ENCODE results near the gene ENOPH1.
"Not testable (repeated sequence)": the region's sequence is repeated elsewhere in the genome, so short reads cannot be mapped to it uniquely, and the experiment has no call there.

ENOPH1 gene

DNA sequence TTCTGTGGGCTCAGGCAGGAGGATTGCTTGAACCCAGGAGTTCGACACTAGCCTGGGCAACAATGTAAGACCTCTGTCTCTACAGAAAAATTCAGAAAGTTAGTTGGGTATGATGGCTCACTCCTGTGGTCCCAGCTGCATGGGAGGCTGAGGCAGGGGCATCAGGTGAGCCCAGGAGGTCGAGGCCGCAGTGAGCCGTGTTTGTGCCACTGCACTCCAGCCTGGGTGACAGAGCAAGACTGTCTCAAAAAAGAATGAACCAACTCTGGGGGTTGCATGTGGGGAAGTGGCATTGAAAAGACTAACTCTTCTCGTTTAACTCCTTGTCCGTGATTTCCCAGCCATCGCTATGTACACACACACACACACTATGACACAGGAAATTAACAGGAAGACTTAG is 26.9 kb downstream of the ENOPH1 start:
- FAIRE-seq = no peak
- no peak for TF ChIP-seq TAF1 (IDR thresholded peaks at IDR 0.05; ENCODE audit: low read depth, low read length)
- no peak for TF ChIP-seq SPI1 (IDR thresholded peaks at IDR 0.05; ENCODE audit: low read depth, low read length)
- no peak for TF ChIP-seq POLR2AphosphoS5 (IDR thresholded peaks at IDR 0.05; ENCODE audit: low read depth, low read length)
- no peak for TF ChIP-seq POLR2A (IDR thresholded peaks at IDR 0.05; ENCODE audit: low read depth, low read length)
- TF ChIP-seq PAX5 (IDR thresholded peaks at IDR 0.05; ENCODE audit: insufficient read depth, low read length, severe bottlenecking) = no peak
- TF ChIP-seq POU2F2 (IDR thresholded peaks at IDR 0.05; ENCODE audit: low read depth, low read length) = no peak

DNA sequence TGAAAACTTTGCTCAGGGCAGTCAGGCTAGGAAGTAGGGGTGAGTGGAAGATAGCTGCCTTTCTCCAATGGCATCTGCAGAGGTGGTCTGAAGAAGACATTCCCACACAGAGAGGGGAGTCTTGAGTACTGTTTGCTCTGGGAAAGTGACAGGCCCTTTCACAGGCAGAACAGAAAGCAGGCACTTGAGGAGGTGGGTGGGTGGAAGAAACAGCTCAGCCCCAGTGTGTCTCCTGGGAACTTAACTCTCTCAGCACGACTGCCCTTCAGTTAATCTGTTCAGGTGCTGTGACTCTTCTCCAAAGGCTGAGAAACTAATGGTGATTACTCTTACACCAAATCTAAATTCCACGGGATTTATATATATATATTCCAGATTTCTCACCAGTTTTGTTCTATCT is 28.3 kb downstream of the ENOPH1 start:
- TF ChIP-seq POLR2A (IDR thresholded peaks at IDR 0.05; ENCODE audit: low read depth, low read length) (no peak), SPI1 (IDR thresholded peaks at IDR 0.05; ENCODE audit: low read depth, low read length) (no peak), PAX5 (IDR thresholded peaks at IDR 0.05; ENCODE audit: insufficient read depth, low read length, severe bottlenecking) (no peak), POU2F2 (IDR thresholded peaks at IDR 0.05; ENCODE audit: low read depth, low read length) (no peak), POLR2AphosphoS5 (IDR thresholded peaks at IDR 0.05; ENCODE audit: low read depth, low read length) (no peak; the same call in 1 of the 2 replicates), TAF1 (IDR thresholded peaks at IDR 0.05; ENCODE audit: low read depth, low read length) (no peak)
- FAIRE-seq = no peak
- no peak for DNase-seq (ENCODE audit: insufficient read length, low spot score)

More for the DNA sequence above, 26.9 kb downstream of the ENOPH1 start:
- no peak for DNase-seq (ENCODE audit: insufficient read length, low spot score)

DNA sequence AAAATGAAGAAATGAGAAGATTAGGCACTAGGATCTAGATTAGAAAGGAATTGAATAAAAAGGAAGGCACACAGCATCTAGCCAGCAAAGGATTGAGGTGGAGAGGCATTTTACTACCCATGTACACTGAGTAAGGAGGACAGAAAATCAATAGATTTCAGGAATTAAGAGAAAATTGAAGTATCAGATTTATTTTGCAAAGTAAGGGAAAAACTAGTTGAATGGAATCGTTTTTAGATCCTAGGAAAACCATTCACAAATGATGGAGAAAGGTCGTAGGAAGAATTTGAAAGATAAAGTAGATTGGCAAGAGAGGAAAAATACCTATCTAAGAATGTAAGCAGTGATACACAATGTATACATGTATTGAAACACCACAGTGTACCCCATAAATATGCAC is 31.3 kb downstream of the ENOPH1 start:
- FAIRE-seq (no peak), DNase-seq (ENCODE audit: insufficient read length, low spot score) (no peak)
- TF ChIP-seq POU2F2 (IDR thresholded peaks at IDR 0.05; ENCODE audit: low read depth, low read length) (no peak), TAF1 (IDR thresholded peaks at IDR 0.05; ENCODE audit: low read depth, low read length) (no peak)

DNA sequence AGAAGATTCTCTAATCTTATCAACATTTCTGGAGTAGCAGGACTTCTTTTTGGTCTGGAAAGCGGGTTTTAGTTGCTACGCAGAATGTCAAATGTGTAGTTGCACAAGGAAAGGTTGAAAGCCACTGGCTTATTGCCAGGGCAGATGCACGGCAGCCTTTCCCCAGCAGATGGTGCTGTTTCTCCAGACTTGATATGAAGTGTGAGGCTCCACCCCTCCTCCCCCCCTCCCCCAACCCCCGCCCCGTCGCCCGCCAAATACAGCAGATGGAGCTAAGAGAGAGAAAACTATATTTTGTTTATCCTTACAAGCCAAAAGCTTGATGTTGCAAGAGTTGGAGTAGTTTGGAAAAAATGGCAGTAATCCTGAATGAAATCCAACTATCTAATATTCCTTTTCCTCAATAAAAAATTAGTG is 32.0 kb downstream of the ENOPH1 start:
- peak; percentile 48 for DNase-seq (ENCODE audit: insufficient read length, low spot score)
- FAIRE-seq = peak; percentile 83
- no peak for TF ChIP-seq TAF1 (IDR thresholded peaks at IDR 0.05; ENCODE audit: low read depth, low read length)
- TF ChIP-seq POLR2AphosphoS5 (IDR thresholded peaks at IDR 0.05; ENCODE audit: low read depth, low read length) = no peak
- TF ChIP-seq POU2F2 (IDR thresholded peaks at IDR 0.05; ENCODE audit: low read depth, low read length) = no peak
- no peak for TF ChIP-seq PAX5 (IDR thresholded peaks at IDR 0.05; ENCODE audit: insufficient read depth, low read length, severe bottlenecking)
- no peak for TF ChIP-seq SPI1 (IDR thresholded peaks at IDR 0.05; ENCODE audit: low read depth, low read length)
- no peak for TF ChIP-seq POLR2A (IDR thresholded peaks at IDR 0.05; ENCODE audit: low read depth, low read length)

DNA sequence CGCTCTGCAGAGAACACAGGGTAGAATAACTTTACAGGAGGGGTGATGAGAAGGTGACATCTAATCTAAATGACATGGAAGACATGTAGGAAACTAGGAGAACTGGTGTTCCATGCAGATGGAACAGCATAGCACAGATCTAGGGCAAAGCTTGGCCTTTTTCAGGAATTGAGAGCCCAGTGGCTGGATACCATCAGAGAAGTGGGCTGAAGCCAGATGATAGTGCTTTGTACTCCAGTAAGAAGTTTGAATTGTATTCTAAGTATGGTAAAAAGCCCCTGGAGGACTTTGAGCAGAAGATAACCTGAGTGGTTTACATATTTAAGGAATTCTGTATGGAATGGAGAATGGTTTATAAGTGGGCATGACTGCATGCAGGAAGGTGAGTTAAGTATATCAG is 32.8 kb downstream of the ENOPH1 start:
- TF ChIP-seq POLR2AphosphoS5 (IDR thresholded peaks at IDR 0.05; ENCODE audit: low read depth, low read length) (no peak), POU2F2 (IDR thresholded peaks at IDR 0.05; ENCODE audit: low read depth, low read length) (no peak), TAF1 (IDR thresholded peaks at IDR 0.05; ENCODE audit: low read depth, low read length) (no peak), POLR2A (IDR thresholded peaks at IDR 0.05; ENCODE audit: low read depth, low read length) (no peak), SPI1 (IDR thresholded peaks at IDR 0.05; ENCODE audit: low read depth, low read length) (no peak), PAX5 (IDR thresholded peaks at IDR 0.05; ENCODE audit: insufficient read depth, low read length, severe bottlenecking) (no peak)
- no peak for DNase-seq (ENCODE audit: insufficient read length, low spot score)
- no peak for FAIRE-seq

DNA sequence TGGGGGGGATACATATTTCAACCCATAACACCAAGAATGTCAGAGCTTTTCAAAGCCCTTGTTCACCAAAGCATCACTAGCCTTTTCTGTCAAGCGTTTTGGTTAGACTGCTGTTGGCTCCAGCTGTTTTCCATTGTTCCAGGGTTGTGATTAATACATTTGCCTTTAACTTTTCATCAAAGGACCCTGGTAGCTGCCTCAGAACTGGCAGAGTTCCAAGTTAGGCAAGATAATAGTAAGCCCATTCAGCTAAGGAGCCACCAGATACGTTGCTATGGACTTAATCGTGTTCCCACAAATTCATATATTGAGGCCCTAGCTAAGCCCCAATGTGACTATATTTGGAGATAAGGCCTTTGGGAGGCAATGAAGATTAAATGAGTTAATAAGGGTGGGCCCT is 37.1 kb downstream of the ENOPH1 start:
- FAIRE-seq (no peak), DNase-seq (ENCODE audit: insufficient read length, low spot score) (no peak)
- TF ChIP-seq POU2F2 (IDR thresholded peaks at IDR 0.05; ENCODE audit: low read depth, low read length) (no peak), PAX5 (IDR thresholded peaks at IDR 0.05; ENCODE audit: insufficient read depth, low read length, severe bottlenecking) (no peak), POLR2AphosphoS5 (IDR thresholded peaks at IDR 0.05; ENCODE audit: low read depth, low read length) (no peak), SPI1 (IDR thresholded peaks at IDR 0.05; ENCODE audit: low read depth, low read length) (no peak), POLR2A (IDR thresholded peaks at IDR 0.05; ENCODE audit: low read depth, low read length) (no peak), TAF1 (IDR thresholded peaks at IDR 0.05; ENCODE audit: low read depth, low read length) (no peak)

DNA sequence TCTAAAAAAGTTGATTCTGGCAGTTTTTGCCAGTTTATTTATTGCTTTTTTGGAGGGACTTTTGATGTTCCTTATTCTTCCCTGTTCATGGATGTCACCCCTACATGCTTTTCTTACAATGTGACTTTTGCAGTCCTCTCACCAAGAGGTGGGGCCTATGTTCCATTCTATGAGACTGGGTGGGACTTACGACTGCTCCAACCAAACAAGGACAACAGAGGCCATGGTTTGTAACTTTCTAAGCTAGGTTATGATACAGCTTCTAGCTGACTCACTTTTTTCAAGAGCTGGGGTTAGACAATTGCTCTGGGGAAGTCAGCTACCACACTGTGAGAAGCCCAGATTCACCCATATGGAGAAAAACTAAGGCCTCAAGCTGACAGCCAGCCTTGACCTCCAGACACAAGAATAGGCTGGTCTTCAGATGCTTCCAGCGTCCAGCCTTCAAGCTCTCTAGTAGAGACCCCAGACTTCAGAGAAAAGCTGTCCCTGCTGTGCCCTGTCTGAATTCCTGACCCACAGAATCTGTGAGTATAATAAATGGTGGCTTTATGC is 39.5 kb downstream of the ENOPH1 start:
- FAIRE-seq (no peak), DNase-seq (ENCODE audit: insufficient read length, low spot score) (no peak)
- TF ChIP-seq TAF1 (IDR thresholded peaks at IDR 0.05; ENCODE audit: low read depth, low read length) (no peak), POU2F2 (IDR thresholded peaks at IDR 0.05; ENCODE audit: low read depth, low read length) (no peak), POLR2AphosphoS5 (IDR thresholded peaks at IDR 0.05; ENCODE audit: low read depth, low read length) (no peak), POLR2A (IDR thresholded peaks at IDR 0.05; ENCODE audit: low read depth, low read length) (no peak), SPI1 (IDR thresholded peaks at IDR 0.05; ENCODE audit: low read depth, low read length) (no peak), PAX5 (IDR thresholded peaks at IDR 0.05; ENCODE audit: insufficient read depth, low read length, severe bottlenecking) (no peak)

DNA sequence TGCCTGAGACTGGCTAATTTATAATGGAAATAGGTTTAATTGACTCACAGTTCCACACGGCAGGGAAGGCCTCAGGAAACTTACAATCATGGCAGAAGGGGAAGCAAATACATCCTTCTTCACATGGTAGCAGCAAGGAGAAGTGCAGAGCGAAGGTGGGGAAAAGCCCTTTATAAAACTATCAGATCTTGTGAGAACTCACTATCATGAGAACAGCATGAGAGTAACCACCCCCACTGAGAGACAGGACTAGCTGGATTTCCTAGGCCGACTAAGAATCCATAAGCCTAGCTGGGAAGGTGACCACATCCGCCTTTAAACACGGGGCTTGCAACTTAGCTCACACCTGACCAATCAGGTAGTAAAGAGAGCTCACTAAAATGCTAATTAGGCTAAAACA is 42.7 kb downstream of the ENOPH1 start:
- not testable (repeated sequence) for DNase-seq (ENCODE audit: insufficient read length, low spot score); FAIRE-seq

DNA sequence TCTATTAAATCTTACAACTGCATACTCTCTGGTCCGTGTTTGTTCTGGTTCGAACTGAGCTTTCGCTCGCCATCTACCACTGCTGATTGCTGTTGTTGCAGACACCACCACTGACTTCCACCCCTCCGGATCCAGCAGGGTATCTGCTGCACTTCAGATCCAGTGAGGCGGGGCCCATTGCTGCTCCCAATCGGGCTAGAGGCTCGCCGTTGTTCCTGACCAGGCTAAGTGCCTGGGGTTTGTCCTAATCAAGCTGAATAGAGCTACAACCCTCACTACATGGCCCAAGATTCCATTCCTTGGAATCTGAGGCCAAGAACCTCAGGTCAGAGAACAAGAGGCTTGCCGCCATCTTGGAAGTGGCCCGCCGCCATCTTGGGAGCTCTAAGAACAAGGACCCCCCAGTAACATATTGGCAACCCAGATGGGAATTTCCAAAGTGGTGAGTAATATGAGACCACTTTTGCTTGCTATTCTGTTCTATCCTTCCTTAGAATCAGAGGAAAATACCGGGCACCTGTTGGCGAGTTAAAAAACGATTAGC is 43.3 kb downstream of the ENOPH1 start:
- FAIRE-seq = no peak
- no peak for DNase-seq (ENCODE audit: insufficient read length, low spot score)
- no peak for TF ChIP-seq TAF1 (IDR thresholded peaks at IDR 0.05; ENCODE audit: low read depth, low read length)
- no peak for TF ChIP-seq POLR2AphosphoS5 (IDR thresholded peaks at IDR 0.05; ENCODE audit: low read depth, low read length)
- no peak for TF ChIP-seq POU2F2 (IDR thresholded peaks at IDR 0.05; ENCODE audit: low read depth, low read length)
- TF ChIP-seq SPI1 (IDR thresholded peaks at IDR 0.05; ENCODE audit: low read depth, low read length) = no peak
- no peak for TF ChIP-seq PAX5 (IDR thresholded peaks at IDR 0.05; ENCODE audit: insufficient read depth, low read length, severe bottlenecking)
- no peak for TF ChIP-seq POLR2A (IDR thresholded peaks at IDR 0.05; ENCODE audit: low read depth, low read length)

DNA sequence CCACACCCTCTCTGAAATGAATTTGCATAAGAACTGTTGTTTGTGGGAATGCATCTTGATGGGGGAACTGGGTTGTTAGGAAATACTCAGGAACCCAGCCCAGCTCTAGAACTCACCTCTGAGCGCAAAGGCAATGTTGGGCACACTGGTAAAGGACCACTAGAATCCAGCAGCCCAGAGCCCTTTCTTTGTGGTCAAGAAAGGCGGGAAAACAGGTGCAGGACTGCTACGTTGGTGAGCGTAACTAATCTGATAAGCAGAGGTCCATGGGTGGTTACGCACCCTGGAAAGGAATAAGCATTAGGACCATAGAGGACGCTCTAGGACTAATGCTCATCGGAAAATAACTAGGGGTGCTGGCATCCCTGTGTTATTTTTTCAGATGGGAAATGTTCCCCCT is 45.5 kb downstream of the ENOPH1 start:
- not testable (repeated sequence) for DNase-seq (ENCODE audit: insufficient read length, low spot score); FAIRE-seq

DNA sequence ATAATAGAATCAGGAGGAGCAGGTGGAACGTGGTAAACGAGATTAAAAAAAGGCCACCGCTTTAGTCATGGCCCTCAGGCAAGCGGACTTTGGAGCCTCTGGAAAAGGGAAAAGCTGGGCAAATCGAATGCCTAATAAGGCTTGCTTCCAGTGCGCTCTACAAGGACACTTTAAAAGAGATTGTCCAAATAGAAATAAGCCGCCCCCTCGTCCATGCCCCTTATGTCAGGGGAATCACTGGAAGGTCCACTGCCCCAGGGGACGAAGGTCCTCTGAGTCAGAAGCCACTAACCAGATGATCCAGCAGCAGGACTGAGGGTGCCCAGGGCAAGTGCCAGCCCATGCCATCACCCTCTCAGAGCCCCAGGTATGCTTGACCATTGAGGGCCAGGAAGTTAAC is 47.1 kb downstream of the ENOPH1 start:
- not testable (repeated sequence) for FAIRE-seq; DNase-seq (ENCODE audit: insufficient read length, low spot score)

Data from GM12891 (cell line).